Islet precursor cell (in vitro differentiated cells): Measurements from ENCODE around the gene GGA2.
"Not testable (repeated sequence)": the region's sequence is repeated elsewhere in the genome, so short reads cannot be mapped to it uniquely, and the experiment has no call there.

Experiments
- DNase-seq: peaks from one replicate; pipeline ENCODE4 v3.0.0-alpha.2; 2018

Gene GGA2

GRCh38 chr16:23510164-23510914 lies at the start of gene GGA2:
GGA2 (minus strand) TSS chr16:23510494; CDS start chr16:23510411, 83 bp downstream.
- peak; percentile 91 for DNase-seq

- DNase-seq: no peak
These were observed 47.7 kb upstream of the GGA2 start for GRCh38 chr16:23557779-23558702.

- peak; percentile 100 for DNase-seq
These were observed 46.8 kb upstream of the GGA2 start, which contains the start of the genes EARS2 and UBFD1 for GRCh38 chr16:23556881-23557778. EARS2 (minus strand) TSS chr16:23557350; CDS start chr16:23557343, 7 bp downstream. UBFD1 (plus strand) TSS chr16:23557727; CDS start chr16:23557743, 16 bp downstream.

- DNase-seq: no peak
These were observed 44.2 kb upstream of the GGA2 start for GRCh38 chr16:23554536-23554935.

- DNase-seq: no peak
These were observed 41.9 kb upstream of the GGA2 start for GRCh38 chr16:23552161-23552560.

GRCh38 chr16:23549938-23550337 lies 39.6 kb upstream of the GGA2 start:
- DNase-seq: no peak

- DNase-seq: no peak
These were observed 34.1 kb upstream of the GGA2 start for GRCh38 chr16:23544436-23544835.

- not testable (repeated sequence) for DNase-seq
These were observed 30.5 kb upstream of the GGA2 start for GRCh38 chr16:23540817-23541178.

GRCh38 chr16:23539984-23540816 lies 29.9 kb upstream of the GGA2 start:
- DNase-seq: no peak

GRCh38 chr16:23538919-23539278 lies 28.6 kb upstream of the GGA2 start:
- no peak for DNase-seq

GRCh38 chr16:23537390-23537789 lies 27.1 kb upstream of the GGA2 start:
- DNase-seq: no peak

GRCh38 chr16:23535901-23536300 lies 25.6 kb upstream of the GGA2 start:
- DNase-seq: no peak

- DNase-seq: no peak
These were observed 24.9 kb upstream of the GGA2 start for GRCh38 chr16:23534868-23535860.

- DNase-seq: no peak
These were observed 22.2 kb upstream of the GGA2 start for GRCh38 chr16:23532448-23532847.

GRCh38 chr16:23530062-23530461 lies 19.8 kb upstream of the GGA2 start:
- DNase-seq: no peak

- DNase-seq: no peak
These were observed 18.5 kb upstream of the GGA2 start for GRCh38 chr16:23528644-23529310.

GRCh38 chr16:23527961-23528643 lies 17.8 kb upstream of the GGA2 start:
- DNase-seq: no peak

GRCh38 chr16:23524886-23525285 lies 14.6 kb upstream of the GGA2 start:
- DNase-seq: no peak

GRCh38 chr16:23523876-23524385 lies 13.6 kb upstream of the GGA2 start:
- DNase-seq: no peak
